WTC11 (cell line): Measurements from ENCODE around the gene FAM24A. TPM values are rescaled to one million over a fixed set of nuclear protein-coding genes. Genes with fewer than 3 reads are reported as not detected.

Experiments used
- CDX4 ChIP-seq: fragments of 250-450 bp; sonication (Bioruptor Pico); IDR thresholded peaks from 2 replicates; pipeline ENCODE4 v1.9.0; 2021; ENCODE audit warnings: moderate library complexity, mild to moderate bottlenecking, inconsistent platforms, borderline replicate concordance
- CREM ChIP-seq: sonication (generic); formaldehyde crosslinking; IDR thresholded peaks from 2 replicates; pipeline ENCODE4 v1.8.1; 2022; ENCODE audit warnings: mild to moderate bottlenecking, missing genetic modification reagents, moderate library complexity
- EMX1 ChIP-seq: fragments of 250-450 bp; sonication (Bioruptor Pico); IDR thresholded peaks from 2 replicates; pipeline ENCODE4 v1.8.0; 2021; ENCODE audit warnings: mild to moderate bottlenecking
- FOXP1 ChIP-seq: sonication (generic); formaldehyde crosslinking; IDR thresholded peaks from 2 replicates; pipeline ENCODE4 v1.8.0; 2022; ENCODE audit warnings: missing genetic modification reagents, mild to moderate bottlenecking, moderate library complexity, borderline replicate concordance
- KAT7 ChIP-seq: sonication (generic); formaldehyde crosslinking; IDR thresholded peaks from 2 replicates; pipeline ENCODE4 v1.8.1; 2023; ENCODE audit warnings: missing genetic modification reagents, mild to moderate bottlenecking, borderline replicate concordance
- MLX ChIP-seq: sonication (generic); formaldehyde crosslinking; IDR thresholded peaks from 2 replicates; pipeline ENCODE4 v1.8.1; 2023; ENCODE audit warnings: mild to moderate bottlenecking, missing genetic modification reagents, moderate library complexity
- MYBL2 ChIP-seq: sonication (generic); formaldehyde crosslinking; IDR thresholded peaks from 2 replicates; pipeline ENCODE4 v1.8.1; 2023; ENCODE audit warnings: mild to moderate bottlenecking, moderate library complexity, missing genetic modification reagents
- NR1H2 ChIP-seq: sonication (generic); formaldehyde crosslinking; IDR thresholded peaks from 2 replicates; pipeline ENCODE4 v1.9.0; 2021; ENCODE audit warnings: mild to moderate bottlenecking, moderate library complexity, missing genetic modification reagents
- PRRX2 ChIP-seq: fragments of 250-450 bp; sonication (Bioruptor Pico); IDR thresholded peaks from 2 replicates; pipeline ENCODE4 v1.8.0; 2021; ENCODE audit warnings: mild to moderate bottlenecking
- SMAD3 ChIP-seq: sonication (generic); formaldehyde crosslinking; IDR thresholded peaks from 2 replicates; pipeline ENCODE4 v1.8.0; 2022; ENCODE audit warnings: missing genetic modification reagents, mild to moderate bottlenecking, borderline replicate concordance
- TEAD1 ChIP-seq: sonication (generic); formaldehyde crosslinking; IDR thresholded peaks from 2 replicates; pipeline ENCODE4 v1.8.0; 2022; ENCODE audit warnings: mild to moderate bottlenecking, missing genetic modification reagents
- TP53 ChIP-seq: sonication (generic); formaldehyde crosslinking; IDR thresholded peaks from 2 replicates; pipeline ENCODE4 v1.8.1; 2023; ENCODE audit warnings: mild to moderate bottlenecking, missing genetic modification reagents
- ZNF138 ChIP-seq: sonication (generic); formaldehyde crosslinking; conservative IDR thresholded peaks from 2 replicates; pipeline ENCODE4 v1.8.1; 2022; ENCODE audit warnings: mild to moderate bottlenecking, moderate library complexity, missing genetic modification reagents
- ZNF317 ChIP-seq: sonication (generic); formaldehyde crosslinking; IDR thresholded peaks from 2 replicates; pipeline ENCODE4 v1.8.1; 2023; ENCODE audit warnings: low read depth, mild to moderate bottlenecking, moderate library complexity, missing genetic modification reagents, borderline replicate concordance
- ZNF416 ChIP-seq: fragments of 250-450 bp; sonication (Bioruptor Pico); IDR thresholded peaks from 2 replicates; pipeline ENCODE4 v1.9.0; 2021; ENCODE audit warnings: mild to moderate bottlenecking, inconsistent platforms
- ZNF423 ChIP-seq: fragments of 250-450 bp; sonication (Bioruptor Pico); IDR thresholded peaks from 2 replicates; pipeline ENCODE4 v2.1.2; 2022; ENCODE audit warnings: mild to moderate bottlenecking, moderate library complexity
- total RNA-seq: library from RNA; stranded (reverse); gene quantifications from 3 replicates; pipeline ENCODE4 v1.2.3, GENCODE V29; 2021
- TF ChIP-seq, protein P1 (sequence below): sonication (generic); formaldehyde crosslinking; IDR thresholded peaks from 2 replicates; pipeline ENCODE4 v1.8.1; 2022; ENCODE audit warnings: low read depth, missing genetic modification reagents, borderline replicate concordance
- TF ChIP-seq, protein P2 (sequence below): sonication (generic); formaldehyde crosslinking; IDR thresholded peaks from 2 replicates; pipeline ENCODE4 v1.8.0; 2023; ENCODE audit warnings: missing genetic modification reagents, mild to moderate bottlenecking, borderline replicate concordance
- TF ChIP-seq, protein P3 (sequence below): fragments of 250-450 bp; sonication (Bioruptor Pico); IDR thresholded peaks from 2 replicates; pipeline ENCODE4 v1.9.0; 2021; ENCODE audit warnings: mild to moderate bottlenecking
- TF ChIP-seq, protein P4 (sequence below): sonication (generic); formaldehyde crosslinking; IDR thresholded peaks from 2 replicates; pipeline ENCODE4 v1.8.1; 2022; ENCODE audit warnings: low read depth, mild to moderate bottlenecking, moderate library complexity, missing genetic modification reagents, borderline replicate concordance

Gene FAM24A
- total RNA-seq, 1 experiment from 2014 or later: not detected

GRCh38 chr10:122911889-122912484, 1.6 kb downstream of the FAM24A start (continued):
- peak; percentile 100 for TF ChIP-seq KAT7 (CRISPR knock-in tag)
- peak; percentile 81 for TF ChIP-seq ZNF423
- TF ChIP-seq CDX4 (CRISPR knock-in tag): no peak; the same call in 1 of the 2 replicates
- TF ChIP-seq MLX: peak; percentile 99
- TF ChIP-seq FOXP1 (CRISPR knock-in tag): peak; percentile 100
- TF ChIP-seq, protein P1, sequence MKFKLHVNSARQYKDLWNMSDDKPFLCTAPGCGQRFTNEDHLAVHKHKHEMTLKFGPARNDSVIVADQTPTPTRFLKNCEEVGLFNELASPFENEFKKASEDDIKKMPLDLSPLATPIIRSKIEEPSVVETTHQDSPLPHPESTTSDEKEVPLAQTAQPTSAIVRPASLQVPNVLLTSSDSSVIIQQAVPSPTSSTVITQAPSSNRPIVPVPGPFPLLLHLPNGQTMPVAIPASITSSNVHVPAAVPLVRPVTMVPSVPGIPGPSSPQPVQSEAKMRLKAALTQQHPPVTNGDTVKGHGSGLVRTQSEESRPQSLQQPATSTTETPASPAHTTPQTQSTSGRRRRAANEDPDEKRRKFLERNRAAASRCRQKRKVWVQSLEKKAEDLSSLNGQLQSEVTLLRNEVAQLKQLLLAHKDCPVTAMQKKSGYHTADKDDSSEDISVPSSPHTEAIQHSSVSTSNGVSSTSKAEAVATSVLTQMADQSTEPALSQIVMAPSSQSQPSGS (CRISPR knock-in tag): peak; percentile 97
- TF ChIP-seq SMAD3: peak; percentile 100
- peak; percentile 98 for TF ChIP-seq MYBL2
- peak; percentile 94 for TF ChIP-seq EMX1 (CRISPR knock-in tag)
- peak; percentile 100 for TF ChIP-seq TP53 (CRISPR knock-in tag)
- peak; percentile 100 for TF ChIP-seq TEAD1 (CRISPR knock-in tag)
- TF ChIP-seq, protein P2, sequence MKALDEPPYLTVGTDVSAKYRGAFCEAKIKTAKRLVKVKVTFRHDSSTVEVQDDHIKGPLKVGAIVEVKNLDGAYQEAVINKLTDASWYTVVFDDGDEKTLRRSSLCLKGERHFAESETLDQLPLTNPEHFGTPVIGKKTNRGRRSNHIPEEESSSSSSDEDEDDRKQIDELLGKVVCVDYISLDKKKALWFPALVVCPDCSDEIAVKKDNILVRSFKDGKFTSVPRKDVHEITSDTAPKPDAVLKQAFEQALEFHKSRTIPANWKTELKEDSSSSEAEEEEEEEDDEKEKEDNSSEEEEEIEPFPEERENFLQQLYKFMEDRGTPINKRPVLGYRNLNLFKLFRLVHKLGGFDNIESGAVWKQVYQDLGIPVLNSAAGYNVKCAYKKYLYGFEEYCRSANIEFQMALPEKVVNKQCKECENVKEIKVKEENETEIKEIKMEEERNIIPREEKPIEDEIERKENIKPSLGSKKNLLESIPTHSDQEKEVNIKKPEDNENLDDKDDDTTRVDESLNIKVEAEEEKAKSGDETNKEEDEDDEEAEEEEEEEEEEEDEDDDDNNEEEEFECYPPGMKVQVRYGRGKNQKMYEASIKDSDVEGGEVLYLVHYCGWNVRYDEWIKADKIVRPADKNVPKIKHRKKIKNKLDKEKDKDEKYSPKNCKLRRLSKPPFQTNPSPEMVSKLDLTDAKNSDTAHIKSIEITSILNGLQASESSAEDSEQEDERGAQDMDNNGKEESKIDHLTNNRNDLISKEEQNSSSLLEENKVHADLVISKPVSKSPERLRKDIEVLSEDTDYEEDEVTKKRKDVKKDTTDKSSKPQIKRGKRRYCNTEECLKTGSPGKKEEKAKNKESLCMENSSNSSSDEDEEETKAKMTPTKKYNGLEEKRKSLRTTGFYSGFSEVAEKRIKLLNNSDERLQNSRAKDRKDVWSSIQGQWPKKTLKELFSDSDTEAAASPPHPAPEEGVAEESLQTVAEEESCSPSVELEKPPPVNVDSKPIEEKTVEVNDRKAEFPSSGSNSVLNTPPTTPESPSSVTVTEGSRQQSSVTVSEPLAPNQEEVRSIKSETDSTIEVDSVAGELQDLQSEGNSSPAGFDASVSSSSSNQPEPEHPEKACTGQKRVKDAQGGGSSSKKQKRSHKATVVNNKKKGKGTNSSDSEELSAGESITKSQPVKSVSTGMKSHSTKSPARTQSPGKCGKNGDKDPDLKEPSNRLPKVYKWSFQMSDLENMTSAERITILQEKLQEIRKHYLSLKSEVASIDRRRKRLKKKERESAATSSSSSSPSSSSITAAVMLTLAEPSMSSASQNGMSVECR (CRISPR knock-in tag): peak; percentile 100
- TF ChIP-seq, protein P3, sequence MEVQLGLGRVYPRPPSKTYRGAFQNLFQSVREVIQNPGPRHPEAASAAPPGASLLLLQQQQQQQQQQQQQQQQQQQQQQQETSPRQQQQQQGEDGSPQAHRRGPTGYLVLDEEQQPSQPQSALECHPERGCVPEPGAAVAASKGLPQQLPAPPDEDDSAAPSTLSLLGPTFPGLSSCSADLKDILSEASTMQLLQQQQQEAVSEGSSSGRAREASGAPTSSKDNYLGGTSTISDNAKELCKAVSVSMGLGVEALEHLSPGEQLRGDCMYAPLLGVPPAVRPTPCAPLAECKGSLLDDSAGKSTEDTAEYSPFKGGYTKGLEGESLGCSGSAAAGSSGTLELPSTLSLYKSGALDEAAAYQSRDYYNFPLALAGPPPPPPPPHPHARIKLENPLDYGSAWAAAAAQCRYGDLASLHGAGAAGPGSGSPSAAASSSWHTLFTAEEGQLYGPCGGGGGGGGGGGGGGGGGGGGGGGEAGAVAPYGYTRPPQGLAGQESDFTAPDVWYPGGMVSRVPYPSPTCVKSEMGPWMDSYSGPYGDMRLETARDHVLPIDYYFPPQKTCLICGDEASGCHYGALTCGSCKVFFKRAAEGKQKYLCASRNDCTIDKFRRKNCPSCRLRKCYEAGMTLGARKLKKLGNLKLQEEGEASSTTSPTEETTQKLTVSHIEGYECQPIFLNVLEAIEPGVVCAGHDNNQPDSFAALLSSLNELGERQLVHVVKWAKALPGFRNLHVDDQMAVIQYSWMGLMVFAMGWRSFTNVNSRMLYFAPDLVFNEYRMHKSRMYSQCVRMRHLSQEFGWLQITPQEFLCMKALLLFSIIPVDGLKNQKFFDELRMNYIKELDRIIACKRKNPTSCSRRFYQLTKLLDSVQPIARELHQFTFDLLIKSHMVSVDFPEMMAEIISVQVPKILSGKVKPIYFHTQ (CRISPR knock-in tag): peak; percentile 92
- TF ChIP-seq ZNF138: peak; percentile 99
- peak; percentile 71; the same call in 1 of the 2 replicates for TF ChIP-seq ZNF416 (CRISPR knock-in tag)
- TF ChIP-seq, protein P4, sequence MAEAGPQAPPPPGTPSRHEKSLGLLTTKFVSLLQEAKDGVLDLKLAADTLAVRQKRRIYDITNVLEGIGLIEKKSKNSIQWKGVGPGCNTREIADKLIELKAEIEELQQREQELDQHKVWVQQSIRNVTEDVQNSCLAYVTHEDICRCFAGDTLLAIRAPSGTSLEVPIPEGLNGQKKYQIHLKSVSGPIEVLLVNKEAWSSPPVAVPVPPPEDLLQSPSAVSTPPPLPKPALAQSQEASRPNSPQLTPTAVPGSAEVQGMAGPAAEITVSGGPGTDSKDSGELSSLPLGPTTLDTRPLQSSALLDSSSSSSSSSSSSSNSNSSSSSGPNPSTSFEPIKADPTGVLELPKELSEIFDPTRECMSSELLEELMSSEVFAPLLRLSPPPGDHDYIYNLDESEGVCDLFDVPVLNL (CRISPR knock-in tag): peak; percentile 99
- peak; percentile 96 for TF ChIP-seq PRRX2
- TF ChIP-seq NR1H2 (CRISPR knock-in tag): peak; percentile 99
- peak; percentile 89 for TF ChIP-seq ZNF317
- TF ChIP-seq CREM (CRISPR knock-in tag): peak; percentile 97
